H1 (cell line): ENCODE results near the gene KDM1A. TPM values are rescaled to one million over a fixed set of nuclear protein-coding genes. Genes with fewer than 3 reads are reported as not detected.

Experiments
- CREB1 ChIP-seq: IDR thresholded peaks from 2 replicates; pipeline ENCODE4 v1.6.1; 2012; ENCODE audit warnings: inconsistent platforms
- KDM1A ChIP-seq: fragments of 200-600, 300-600 bp; sonication (generic); IDR thresholded peaks from 2 replicates; pipeline ENCODE4 v1.7.1; 2016; ENCODE audit warnings: mild to moderate bottlenecking, low read length, borderline replicate concordance
- RAD21 ChIP-seq, 2 experiments: IDR thresholded peaks in 1 of 2; conservative IDR thresholded peaks in 1 of 2; 2 replicates each; pipeline ENCODE4 v1.6.1; 2011; ENCODE audit warnings: low read depth in 2 of 2, low read length in 2 of 2, improper control_type of control experiment in 1 of 2, inconsistent platforms in 1 of 2, mild to moderate bottlenecking in 1 of 2, moderate library complexity in 1 of 2
- SP4 ChIP-seq: IDR thresholded peaks from 2 replicates; pipeline ENCODE4 v1.6.1; 2012; ENCODE audit warnings: low read length, inconsistent platforms
- TEAD4 ChIP-seq: IDR thresholded peaks from 2 replicates; pipeline ENCODE4 v1.6.1; 2012; ENCODE audit warnings: low read depth, low read length, inconsistent platforms, mixed read lengths
- polyA plus RNA-seq, 7 experiments: library from polyadenylated mRNA; depleted of rRNA in 3 of 7; stranded (reverse) in 5 of 7; unstranded in 2 of 7; fragments of >200 nt in 5 of 7; fragments of 200-250 nt in 2 of 7; gene quantifications; 1 replicate in 5 of 7; 2 replicates in 1 of 7; 4 replicates in 1 of 7; pipeline versions ENCODE4 v1.2.1 to v1.2.3, GENCODE V29; 2011 to 2013; ENCODE audit warnings: missing spikeins in 2 of 7, mixed read lengths in 2 of 7
- total RNA-seq: library from RNA; stranded (reverse); fragmentation: NEBNext Ultra II Directional; extraction: Animal tissue kit (Norgen Biotek cat#: 25700); gene quantifications from 2 replicates; pipeline ENCODE4 v1.2.1, GENCODE V29; 2021

KDM1A gene
- total and polyA plus RNA-seq, 2 of the 8 experiments (the other 6 are each of a cell fraction or from before 2014, with no cell fraction given): 216 to 275 TPM

DNA sequence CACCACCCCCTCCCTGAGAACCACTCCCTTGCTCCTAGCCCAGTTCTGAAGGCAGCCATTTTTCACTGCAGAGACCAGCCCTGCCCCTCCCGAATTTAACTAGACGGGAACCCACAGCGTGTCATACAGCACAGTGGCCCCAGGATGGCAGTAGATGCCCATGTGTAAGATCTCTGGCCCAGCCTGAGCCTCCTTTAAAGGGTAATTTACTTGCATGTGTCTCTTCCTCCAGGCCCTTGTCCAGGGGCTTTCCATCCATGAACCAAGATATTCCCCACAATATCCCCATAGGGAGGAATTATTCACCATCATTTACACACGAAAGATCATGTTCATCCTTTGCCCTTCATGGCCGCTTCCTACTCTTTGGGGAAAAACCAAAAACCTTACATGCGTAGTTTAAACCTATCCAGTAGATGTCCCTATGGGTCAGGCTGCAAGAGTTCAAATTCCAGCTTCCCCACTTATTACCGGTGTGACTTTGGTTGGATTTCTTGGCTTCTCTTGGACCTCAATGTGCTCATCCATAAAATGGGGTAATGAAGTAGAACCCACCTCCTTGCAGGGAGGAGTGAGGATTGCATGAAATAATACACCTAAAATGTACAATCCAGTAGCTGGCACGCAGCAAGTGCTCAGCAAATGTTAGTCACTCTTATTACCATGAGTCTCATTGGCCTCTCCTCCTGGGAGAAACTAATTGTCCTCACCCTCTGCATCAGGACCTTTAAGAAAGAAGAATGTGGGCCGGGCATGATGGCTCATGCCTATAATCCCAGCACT, 42.6 kb upstream of the KDM1A start (continued):
- TF ChIP-seq RAD21 (IDR thresholded peaks at IDR 0.05 in 1 of 2, conservative IDR thresholded peaks at IDR 0.05 in 1 of 2; ENCODE audit: low read depth in 2 of 2, low read length in 2 of 2) (peak; percentile 92 to 93), KDM1A (peak; percentile 73; the same call in 1 of the 2 replicates), CREB1 (peak; percentile 80), TEAD4 (peak; percentile 44; the same call in 1 of the 2 replicates), SP4 (no peak)
